HUES64 (cell line): Measurements from ENCODE around the gene LARGE2.

Experiments
- H3K27ac ChIP-seq: 2 replicates; pipeline ENCODE4 v1.7.0; 2013; ENCODE audit warnings: low read depth, low read length, inconsistent platforms
- H3K27me3 ChIP-seq: 2 replicates; pipeline ENCODE4 v1.6.1; 2013; ENCODE audit warnings: mild to moderate bottlenecking, low read length; ENCODE audit not compliant: insufficient read depth
- H3K36me3 ChIP-seq: 2 replicates; pipeline ENCODE4 v1.6.1; 2013; ENCODE audit warnings: mild to moderate bottlenecking, low read length; ENCODE audit not compliant: insufficient read depth
- H3K4me1 ChIP-seq: 2 replicates; pipeline ENCODE4 v1.6.1; 2013; ENCODE audit warnings: mild to moderate bottlenecking, low read length, moderate library complexity; ENCODE audit not compliant: insufficient read depth
- H3K4me3 ChIP-seq: 2 replicates; pipeline ENCODE4 v1.5.1; 2013; ENCODE audit warnings: mild to moderate bottlenecking, low read length, moderate library complexity
- H3K9ac ChIP-seq: 2 replicates; pipeline ENCODE4 v1.6.1; 2013; ENCODE audit warnings: mild to moderate bottlenecking, low read depth, low read length
- H3K9me3 ChIP-seq: 2 replicates; pipeline ENCODE4 v1.6.1; 2013; ENCODE audit warnings: low read depth, low read length; ENCODE audit not compliant: insufficient read depth
- WGBS: fragments of 150-250, 120-280 bp; methylation state at CpG from one replicate; pipeline ENCODE4 v1.1.7; 2013; ENCODE audit warnings: missing lambda C conversion rate; 5-methylcytosine and 5-hydroxymethylcytosine counted together

The LARGE2 gene

GRCh38 chr11:45933131-45933831, 10.8 kb downstream of the LARGE2 start:
- Histone ChIP-seq H3K9ac (no peak overlapping the region), H3K9me3 (no peaks in the 10 kb centered on the region), H3K4me3 (no peak overlapping the region), H3K36me3 (peaks cover 66% of the 10 kb centered on the region), H3K27ac (no peak overlapping the region), H3K4me1 (peaks cover 3% of the 10 kb centered on the region; the same call in 1 of the 2 replicates), H3K27me3 (no peaks in the 10 kb centered on the region)
- 95% methylated on average over 14 of the region's 15 CpGs for WGBS

GRCh38 chr11:45933846-45934579, 11.6 kb downstream of the LARGE2 start:
- no peak overlapping the region for H3K27ac ChIP-seq
- H3K36me3 ChIP-seq, result peaks cover 62% of the 10 kb centered on the region
- H3K4me3 ChIP-seq, result no peak overlapping the region

GRCh38 chr11:45934580-45935318, 12.3 kb downstream of the LARGE2 start:
- H3K4me1 ChIP-seq, result peaks cover 7% of the 10 kb centered on the region; the same call in 1 of the 2 replicates

More at GRCh38 chr11:45933846-45934579, 11.6 kb downstream of the LARGE2 start:
- Histone ChIP-seq H3K9me3 (no peaks in the 10 kb centered on the region), H3K27me3 (no peaks in the 10 kb centered on the region), H3K4me1 (peaks cover 7% of the 10 kb centered on the region; the same call in 1 of the 2 replicates), H3K9ac (no peak overlapping the region)
- WGBS, result 93% methylated on average over 21 of the region's 21 CpGs

GRCh38 chr11:45935349-45936064, 13.1 kb downstream of the LARGE2 start:
- no peak overlapping the region for H3K9ac ChIP-seq
- H3K27me3 ChIP-seq, result no peaks in the 10 kb centered on the region
- H3K4me1 ChIP-seq, result peaks cover 7% of the 10 kb centered on the region; the same call in 1 of the 2 replicates
- no peak overlapping the region for H3K27ac ChIP-seq
- no peak overlapping the region for H3K4me3 ChIP-seq
- H3K9me3 ChIP-seq, result no peaks in the 10 kb centered on the region
- 96% methylated on average over 8 of the region's 8 CpGs for WGBS
- H3K36me3 ChIP-seq, result peaks cover 59% of the 10 kb centered on the region

More at GRCh38 chr11:45934580-45935318, 12.3 kb downstream of the LARGE2 start:
- Histone ChIP-seq H3K4me3 (no peak overlapping the region), H3K9me3 (no peaks in the 10 kb centered on the region), H3K36me3 (peaks cover 62% of the 10 kb centered on the region), H3K9ac (no peak overlapping the region), H3K27me3 (no peaks in the 10 kb centered on the region), H3K27ac (no peak overlapping the region)
- WGBS, result 91% methylated on average over 12 of the region's 12 CpGs

- Histone ChIP-seq H3K4me1 (peaks cover 7% of the 10 kb centered on the region; the same call in 1 of the 2 replicates), H3K36me3 (peaks cover 52% of the 10 kb centered on the region), H3K9me3 (no peaks in the 10 kb centered on the region), H3K4me3 (no peak overlapping the region), H3K27ac (no peak overlapping the region), H3K27me3 (no peaks in the 10 kb centered on the region), H3K9ac (no peak overlapping the region)
- WGBS, result 93% methylated on average over 4 of the region's 4 CpGs
Measured at GRCh38 chr11:45936511-45937054, 14.1 kb downstream of the LARGE2 start.

- Histone ChIP-seq H3K27me3 (no peaks in the 10 kb centered on the region), H3K4me3 (no peak overlapping the region), H3K9me3 (no peaks in the 10 kb centered on the region), H3K27ac (no peak overlapping the region), H3K9ac (no peak overlapping the region), H3K4me1 (peaks cover 7% of the 10 kb centered on the region; the same call in 1 of the 2 replicates), H3K36me3 (peaks cover 44% of the 10 kb centered on the region)
- 79% methylated on average over 8 of the region's 10 CpGs for WGBS
Measured at GRCh38 chr11:45937916-45938315, 15.5 kb downstream of the LARGE2 start.

GRCh38 chr11:45939836-45940235, 17.4 kb downstream of the LARGE2 start:
- no peaks in the 10 kb centered on the region for H3K27me3 ChIP-seq
- no peak overlapping the region for H3K27ac ChIP-seq
- no peaks in the 10 kb centered on the region for H3K9me3 ChIP-seq
- no peak overlapping the region for H3K4me3 ChIP-seq
- 91% methylated on average over 2 of the region's 2 CpGs for WGBS
- peaks cover 35% of the 10 kb centered on the region for H3K36me3 ChIP-seq
- peaks cover 7% of the 10 kb centered on the region; the same call in 1 of the 2 replicates for H3K4me1 ChIP-seq
- no peak overlapping the region for H3K9ac ChIP-seq

- H3K36me3 ChIP-seq, result peaks cover 33% of the 10 kb centered on the region
- H3K9ac ChIP-seq, result no peak overlapping the region
- no peaks in the 10 kb centered on the region for H3K27me3 ChIP-seq
- H3K4me1 ChIP-seq, result peaks cover 7% of the 10 kb centered on the region; the same call in 1 of the 2 replicates
- WGBS, result 99% methylated on average over 4 of the region's 4 CpGs
- no peaks in the 10 kb centered on the region for H3K9me3 ChIP-seq
- no peak overlapping the region for H3K4me3 ChIP-seq
- H3K27ac ChIP-seq, result no peak overlapping the region
Measured at GRCh38 chr11:45941285-45941684, 18.8 kb downstream of the LARGE2 start.

GRCh38 chr11:45942381-45942780, 19.9 kb downstream of the LARGE2 start:
- 94% methylated on average over 4 of the region's 4 CpGs for WGBS
- Histone ChIP-seq H3K27ac (no peak overlapping the region), H3K4me3 (no peak overlapping the region), H3K4me1 (peaks cover 7% of the 10 kb centered on the region; the same call in 1 of the 2 replicates), H3K9me3 (no peaks in the 10 kb centered on the region), H3K27me3 (no peaks in the 10 kb centered on the region), H3K9ac (no peak overlapping the region), H3K36me3 (peaks cover 32% of the 10 kb centered on the region)

- Histone ChIP-seq H3K4me3 (no peak overlapping the region), H3K27ac (no peak overlapping the region), H3K27me3 (no peaks in the 10 kb centered on the region), H3K9ac (no peak overlapping the region), H3K36me3 (peaks cover 54% of the 10 kb centered on the region), H3K9me3 (no peaks in the 10 kb centered on the region), H3K4me1 (no peaks in the 10 kb centered on the region)
- WGBS, result 97% methylated on average over 3 of the region's 3 CpGs
Measured at GRCh38 chr11:45945397-45945999, 23.0 kb downstream of the LARGE2 start.
